Measurements from ENCODE around the gene KCNQ1. TPM values are rescaled to one million over a fixed set of nuclear protein-coding genes. Genes with fewer than 3 reads are reported as not detected.

Gene KCNQ1
- total and polyA plus RNA-seq, 9 of the 15 experiments (the other 6 are each of a cell fraction or from before 2014, with no cell fraction given) = 0.44 TPM; not detected in 8

GRCh38 chr11:2580571-2581001, 135.8 kb downstream of the KCNQ1 start:
- H2AFZ ChIP-seq (ENCODE audit: low read depth, low read length) = no peak overlapping the region
- BruUV-seq (replicated peaks) = no TSS peak
- H3K4me3 ChIP-seq = no peak overlapping the region
- peaks cover 0 to 53% of the 10 kb centered on the region in 2 experiments; a peak in 2 of 5 replicates for H3K4me1 ChIP-seq (replicated peaks in 1 of 2; ENCODE audit: control insufficient read depth in 2 of 2, insufficient read depth in 2 of 2, low read length in 2 of 2)
- no peaks in the 10 kb centered on the region for H3K79me2 ChIP-seq (ENCODE audit: control insufficient read depth, insufficient read depth, low read length)
- no peak overlapping the region for H3K27ac ChIP-seq (ENCODE audit: extremely low read depth, low read depth, low read length)
- CTCF ChIA-PET (ENCODE audit: low intra/inter-chr PET ratio) = no interaction called here
- no peaks in the 10 kb centered on the region for H3K36me3 ChIP-seq (ENCODE audit: control insufficient read depth, insufficient read depth, low read length)
- no peak overlapping the region for H3K4me2 ChIP-seq (ENCODE audit: insufficient read depth, low read length)
- 5% methylated on average over 10 of the region's 13 CpGs for WGBS (ENCODE audit: insufficient coverage, low coverage, missing lambda C conversion rate)
- in situ Hi-C loops (cut with MboI) (no loop called here), intact Hi-C loops (cut with micrococcal nuclease) (no loop called here)
- peaks cover 4 to 58% of the 10 kb centered on the region in 2 experiments; a peak in 4 of 5 replicates for H3K27me3 ChIP-seq (ENCODE audit: control insufficient read depth in 2 of 2, insufficient read depth in 2 of 2, low read length in 2 of 2)
- TF ChIP-seq, protein P1, sequence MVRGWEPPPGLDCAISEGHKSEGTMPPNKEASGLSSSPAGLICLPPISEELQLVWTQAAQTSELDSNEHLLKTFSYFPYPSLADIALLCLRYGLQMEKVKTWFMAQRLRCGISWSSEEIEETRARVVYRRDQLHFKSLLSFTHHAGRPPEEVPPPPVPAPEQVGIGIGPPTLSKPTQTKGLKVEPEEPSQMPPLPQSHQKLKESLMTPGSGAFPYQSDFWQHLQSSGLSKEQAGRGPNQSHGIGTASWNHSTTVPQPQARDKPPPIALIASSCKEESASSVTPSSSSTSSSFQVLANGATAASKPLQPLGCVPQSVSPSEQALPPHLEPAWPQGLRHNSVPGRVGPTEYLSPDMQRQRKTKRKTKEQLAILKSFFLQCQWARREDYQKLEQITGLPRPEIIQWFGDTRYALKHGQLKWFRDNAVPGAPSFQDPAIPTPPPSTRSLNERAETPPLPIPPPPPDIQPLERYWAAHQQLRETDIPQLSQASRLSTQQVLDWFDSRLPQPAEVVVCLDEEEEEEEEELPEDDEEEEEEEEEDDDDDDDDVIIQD (CRISPR knock-in tag; IDR thresholded peaks at IDR 0.05) = no peak
- peak; percentile 32 for TF ChIP-seq BHLHE40 (IDR thresholded peaks at IDR 0.05; ENCODE audit: low read length)
- no peaks in the 10 kb centered on the region for H3K9me1 ChIP-seq (ENCODE audit: control insufficient read depth, insufficient read depth, low read length)
- H3K9ac ChIP-seq (ENCODE audit: insufficient read depth in 1 of 2, low read depth in 2 of 2, low read length in 2 of 2) = no peak overlapping the region
- peaks cover 10% of the 10 kb centered on the region; the same call in 1 of the 2 replicates for H4K20me1 ChIP-seq (replicated peaks; ENCODE audit: control insufficient read depth, insufficient read depth, low read length)
- FAIRE-seq (no peak), DNase-seq (ENCODE audit: extremely low read depth in 1 of 4, low spot score in 3 of 4) (no peak), ATAC-seq (no peak)
- no peaks in the 10 kb centered on the region for H3K9me3 ChIP-seq (replicated peaks; ENCODE audit: control insufficient read depth, insufficient read depth, low read depth, low read length)
- POLR2A ChIA-PET = interaction anchor here (1.3 kb wide), 1 partner anchor 19 kb away, joined by 3 read pairs; no protein-coding TSS in a partner anchor
